Stomach (tissue), 8 donors: ENCODE measurements around the gene CRLF3. TPM values are rescaled to one million over a fixed set of nuclear protein-coding genes. Genes with fewer than 3 reads are reported as not detected.

ENCODE experiments used
- polyA plus RNA-seq, 3 donors: library from polyadenylated mRNA; stranded (reverse); fragments of 200-250 nt; gene quantifications; one replicate each; pipeline ENCODE4 v1.2.3, GENCODE V29; 2013
- small RNA-seq, 4 donors: library from RNA; depleted of rRNA; stranded (forward); fragments of <200 nt; gene quantifications; one replicate each; pipeline ENCODE3, GENCODE V24; 2016
- total RNA-seq, 5 donors: library from RNA; depleted of rRNA; stranded (reverse); fragments of >200 nt; gene quantifications; one replicate each; pipeline versions ENCODE4 v1.1.0 to v1.2.3, GENCODE V29; 2014 to 2016
- donor health status: healthy with polysubstance abuse.
- donor health status: Bipolar disorder and iron deficiency.
- donor health status: healthy.

Gene CRLF3
- total and polyA plus RNA-seq, 8 donors = 1.7 to 15.2 (median 4.6) TPM

Small RNA genes within 50 kb of the gene (small RNA-seq; reads per million reads assigned to genes)
- gene RNU6-298P = 0 reads per million in 4 donors

Other genes with a start within 250 kb of the CRLF3 start
- gene ATAD5, start 7.3 kb upstream of the CRLF3 start, total RNA-seq = 1 to 10 TPM in 4 of 5 donors, under 1 TPM in 1; 0.58 to 9.7 (median 1.8) TPM
- gene ATAD5, start 7.3 kb upstream of the CRLF3 start, polyA plus RNA-seq = under 1 TPM; 0.15 to 0.60 (median 0.37) TPM
- gene TEFM, start 81.5 kb upstream of the CRLF3 start, total RNA-seq = 10 to 100 TPM in 4 of 5 donors, 1 to 10 TPM in 1; 6.4 to 40.3 (median 24.1) TPM
- gene TEFM, start 81.5 kb upstream of the CRLF3 start, polyA plus RNA-seq = 10 to 100 TPM in 1 of 3 donors, 1 to 10 TPM in 2; 5.9 to 13.3 (median 7.9) TPM
- 10 to 100 TPM in 1 of 5 donors, 1 to 10 TPM in 3, not detected in 1; 4.6 to 28.7 (median 8.4) TPM for gene ADAP2, start 97.3 kb upstream of the CRLF3 start, total RNA-seq
- 10 to 100 TPM in 1 of 3 donors, 1 to 10 TPM in 2; 1.8 to 10.0 (median 6.1) TPM for gene ADAP2, start 97.3 kb upstream of the CRLF3 start, polyA plus RNA-seq
- 10 to 100 TPM in 1 of 5 donors, 1 to 10 TPM in 4; 1.8 to 18.7 (median 7.0) TPM for gene RNF135, start 146.3 kb upstream of the CRLF3 start, total RNA-seq
- 10 to 100 TPM; 11.5 to 15.0 (median 13.0) TPM for gene RNF135, start 146.3 kb upstream of the CRLF3 start, polyA plus RNA-seq